Pancreas (tissue), 10 donors: ENCODE data around the gene RBPJ. TPM values are rescaled to one million over a fixed set of nuclear protein-coding genes. Genes with fewer than 3 reads are reported as not detected.
A peak's percentile ranks its signal among the peaks of the same experiment; 100 is the strongest.

Experiments used
- ATAC-seq, 4 donors: fragments of 200-7000 bp; cut with Tn5 transposase; one replicate each; pipeline versions ENCODE4 v1.8.0 to v1.9.1; 2020; ENCODE audit warnings: mild to moderate bottlenecking in 4 of 4, moderate library complexity in 4 of 4
- DNase-seq, 6 donors: peaks; one replicate each; pipeline ENCODE4 v3.0.0-alpha.2; 2020
- FAIRE-seq: peaks from 2 replicates; lab custom pipeline; 2012; peaks lifted over from hg19 to GRCh38; lab: Jason Lieb, UNC
- H3K27ac ChIP-seq, 4 donors: fragments of 200-600 bp; sonication (generic); 1 replicate in 3 of 4; 2 replicates in 1 of 4; pipeline versions ENCODE4 v1.5.0 to v1.8.0; 2020
- H3K27me3 ChIP-seq, 4 donors: fragments of 200-600 bp; one replicate each; pipeline ENCODE4 v1.8.0; 2021
- H3K36me3 ChIP-seq, 3 donors: fragments of 200-600 bp; sonication (generic) in 1 of 3; one replicate each; pipeline versions ENCODE4 v1.5.0 to v1.8.0; 2020 to 2021
- H3K4me1 ChIP-seq, 3 donors: fragments of 200-600 bp; one replicate each; pipeline ENCODE4 v1.8.0; 2021
- H3K4me3 ChIP-seq, 4 donors: fragments of 200-600 bp; sonication (generic) in 2 of 4; one replicate each; pipeline versions ENCODE4 v1.5.0 to v1.8.0; 2020 to 2021
- H3K9me3 ChIP-seq, 4 donors: fragments of 200-600 bp; one replicate each; pipeline ENCODE4 v1.8.0; 2021
- WGBS, 2 donors: extraction: QIAGEN DNeasy Blood & Tissue Kit; methylation state at CpG; one replicate each; pipeline ENCODE4 v1.1.7; 2013; 5-methylcytosine and 5-hydroxymethylcytosine counted together
- intact Hi-C, 3 donors: fragments of 100-400 bp; cut with DNase I; formaldehyde crosslinking; loops; one replicate each; pipeline versions ENCODE4 v1.11.1 to v1.14.2; 2022
- polyA plus RNA-seq, 2 donors: library from polyadenylated mRNA; stranded (reverse); fragments of 200-250 nt; gene quantifications; one replicate each; pipeline ENCODE4 v1.2.3, GENCODE V29; 2013
- total RNA-seq, 6 donors: library from RNA; stranded (reverse); fragmentation: NEBNext Ultra II Directional in 4 of 6; extraction: Animal tissue kit (Norgen Biotek cat#: 25700) in 4 of 6; gene quantifications; one replicate each; pipeline versions ENCODE4 v1.2.1 to v1.2.4, GENCODE V29; 2021 to 2023
- TF ChIP-seq, protein P1 (sequence below), 4 donors: fragments of 200-600 bp; sonication (generic) in 3 of 4; IDR thresholded peaks; one replicate each; pipeline versions ENCODE4 v1.5.0 to v1.8.0; 2021; ENCODE audit warnings: antibody characterized with exemption in 4 of 4
- donor health status: healthy with polysubstance abuse.
- donor health status: DM: no; HTN: no; CAD: no; lungs with moderate emphysema.
- donor health status: DM: no; HTN: no; CAD: no.
- donor health status: control.
- donor health status: control.
- donor health status: Bipolar disorder and iron deficiency.
- donor health status: DM: yes; HTN: yes; CAD: no.
- donor health status: DM: no; HTN: no; CAD: no.
- donor health status: DM: no; HTN: no; CAD: no.
- donor health status: DM: yes; HTN: yes; CAD: no.

The RBPJ gene
- total and polyA plus RNA-seq, 8 donors, result 17.6 to 50.2 (median 24.0) TPM

GRCh38 chr4:26462874-26463273 is 142.1 kb downstream of the RBPJ start:
- TF ChIP-seq, protein P1, sequence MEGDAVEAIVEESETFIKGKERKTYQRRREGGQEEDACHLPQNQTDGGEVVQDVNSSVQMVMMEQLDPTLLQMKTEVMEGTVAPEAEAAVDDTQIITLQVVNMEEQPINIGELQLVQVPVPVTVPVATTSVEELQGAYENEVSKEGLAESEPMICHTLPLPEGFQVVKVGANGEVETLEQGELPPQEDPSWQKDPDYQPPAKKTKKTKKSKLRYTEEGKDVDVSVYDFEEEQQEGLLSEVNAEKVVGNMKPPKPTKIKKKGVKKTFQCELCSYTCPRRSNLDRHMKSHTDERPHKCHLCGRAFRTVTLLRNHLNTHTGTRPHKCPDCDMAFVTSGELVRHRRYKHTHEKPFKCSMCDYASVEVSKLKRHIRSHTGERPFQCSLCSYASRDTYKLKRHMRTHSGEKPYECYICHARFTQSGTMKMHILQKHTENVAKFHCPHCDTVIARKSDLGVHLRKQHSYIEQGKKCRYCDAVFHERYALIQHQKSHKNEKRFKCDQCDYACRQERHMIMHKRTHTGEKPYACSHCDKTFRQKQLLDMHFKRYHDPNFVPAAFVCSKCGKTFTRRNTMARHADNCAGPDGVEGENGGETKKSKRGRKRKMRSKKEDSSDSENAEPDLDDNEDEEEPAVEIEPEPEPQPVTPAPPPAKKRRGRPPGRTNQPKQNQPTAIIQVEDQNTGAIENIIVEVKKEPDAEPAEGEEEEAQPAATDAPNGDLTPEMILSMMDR (IDR thresholded peaks at IDR 0.05), result no peak
- peak in 1 of 6 donors; percentile 33 for DNase-seq
- intact Hi-C loops, result no loop called here
- no peak for FAIRE-seq
- peaks cover 0 to 8% (median 0%) of the 10 kb centered on the region in 3 donors for H3K4me1 ChIP-seq
- H3K27ac ChIP-seq, result no peak overlapping the region
- no peaks in the 10 kb centered on the region for H3K9me3 ChIP-seq
- no peaks in the 10 kb centered on the region for H3K27me3 ChIP-seq
- H3K4me3 ChIP-seq, result no peak overlapping the region
- 29 to 51% methylated on average over 2 of the region's 2 CpGs for WGBS, 2 donors
- no peaks in the 10 kb centered on the region for H3K36me3 ChIP-seq
- peak in 2 of 4 donors; percentile 13 to 50 for ATAC-seq

DNA sequence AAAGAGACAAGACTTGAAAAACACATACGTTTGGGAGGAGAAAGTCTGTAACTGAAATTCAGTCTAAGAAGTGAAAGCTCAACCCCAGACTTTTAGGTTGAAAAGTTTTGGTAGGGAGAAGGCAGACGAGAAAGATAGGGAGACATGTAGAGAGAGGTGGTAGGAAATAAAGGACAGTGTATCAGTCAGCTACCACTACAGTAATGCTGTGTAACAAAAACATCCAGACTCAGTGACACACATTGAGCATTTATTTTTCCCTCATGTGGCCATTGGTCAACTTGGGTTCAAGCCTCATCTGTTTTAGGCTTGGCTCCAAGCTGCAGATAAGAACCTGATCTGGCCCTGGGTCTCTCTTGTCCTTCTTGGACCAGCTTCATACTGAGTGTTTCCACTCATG is 142.6 kb downstream of the RBPJ start:
- DNase-seq (no peak), ATAC-seq (no peak), FAIRE-seq (no peak)
- 88 to 95% methylated on average over 2 of the region's 2 CpGs for WGBS, 2 donors
- Histone ChIP-seq H3K27ac (no peak overlapping the region), H3K4me3 (no peak overlapping the region), H3K4me1 (peaks cover 0 to 8% (median 0%) of the 10 kb centered on the region in 3 donors), H3K9me3 (no peaks in the 10 kb centered on the region), H3K27me3 (no peaks in the 10 kb centered on the region), H3K36me3 (no peaks in the 10 kb centered on the region)
- TF ChIP-seq, protein P1 (IDR thresholded peaks at IDR 0.05), result no peak
- intact Hi-C loops, result no loop called here

DNA sequence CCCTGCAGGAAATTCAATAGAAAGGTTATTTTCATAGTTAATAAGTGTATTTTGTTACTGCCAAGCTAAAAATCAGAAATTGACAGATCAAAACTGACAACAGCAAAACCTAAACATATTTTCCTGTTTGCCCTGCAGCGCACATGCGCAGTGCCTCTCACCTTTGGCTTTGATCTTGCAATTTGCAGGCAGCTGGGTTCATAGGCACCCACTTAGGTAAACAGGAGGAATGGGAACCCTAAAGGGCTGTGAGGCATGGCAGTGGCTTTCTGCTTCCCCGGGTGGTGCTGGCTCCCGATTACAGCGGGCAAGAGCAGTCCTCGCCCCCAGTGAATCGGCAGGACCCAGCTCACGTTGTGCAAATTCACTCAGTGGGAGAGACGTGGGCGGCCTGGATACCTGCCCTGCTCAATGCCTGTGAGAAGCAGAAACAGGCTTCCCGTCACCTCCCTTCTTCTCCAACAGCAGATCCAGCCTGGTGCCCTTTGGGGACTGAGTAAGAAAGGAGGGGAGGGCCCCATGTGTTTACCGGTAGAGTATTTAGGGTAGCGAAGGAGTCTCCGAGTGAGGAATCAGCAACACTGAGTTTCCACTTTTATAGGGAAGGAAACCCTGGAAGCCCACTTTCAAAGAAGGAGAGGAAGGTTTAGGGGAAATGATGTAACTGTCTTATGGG is 143.7 kb downstream of the RBPJ start:
- no peaks in the 10 kb centered on the region for H3K36me3 ChIP-seq
- no peaks in the 10 kb centered on the region for H3K27me3 ChIP-seq
- 92 to 95% methylated on average over 14 of the region's 14 CpGs for WGBS, 2 donors
- intact Hi-C loops, result no loop called here
- no peak overlapping the region for H3K4me3 ChIP-seq
- FAIRE-seq, result no peak
- TF ChIP-seq, protein P1 (IDR thresholded peaks at IDR 0.05), result no peak
- DNase-seq, result no peak
- no peak for ATAC-seq
- H3K27ac ChIP-seq, result no peak overlapping the region
- no peaks in the 10 kb centered on the region for H3K9me3 ChIP-seq
- H3K4me1 ChIP-seq, result peaks cover 0 to 1% (median 0%) of the 10 kb centered on the region in 3 donors

- no peak for DNase-seq
- Histone ChIP-seq H3K4me1 (no peaks in the 10 kb centered on the region), H3K27me3 (no peaks in the 10 kb centered on the region), H3K27ac (no peak overlapping the region), H3K4me3 (no peak overlapping the region), H3K9me3 (no peaks in the 10 kb centered on the region), H3K36me3 (no peaks in the 10 kb centered on the region)
- FAIRE-seq, result no peak
- 89 to 95% methylated on average over 10 of the region's 10 CpGs for WGBS, 2 donors
- intact Hi-C loops, result no loop called here
- ATAC-seq, result no peak
- TF ChIP-seq, protein P1 (IDR thresholded peaks at IDR 0.05), result no peak
These were observed 145.9 kb downstream of the RBPJ start for GRCh38 chr4:26466578-26467270.

DNA sequence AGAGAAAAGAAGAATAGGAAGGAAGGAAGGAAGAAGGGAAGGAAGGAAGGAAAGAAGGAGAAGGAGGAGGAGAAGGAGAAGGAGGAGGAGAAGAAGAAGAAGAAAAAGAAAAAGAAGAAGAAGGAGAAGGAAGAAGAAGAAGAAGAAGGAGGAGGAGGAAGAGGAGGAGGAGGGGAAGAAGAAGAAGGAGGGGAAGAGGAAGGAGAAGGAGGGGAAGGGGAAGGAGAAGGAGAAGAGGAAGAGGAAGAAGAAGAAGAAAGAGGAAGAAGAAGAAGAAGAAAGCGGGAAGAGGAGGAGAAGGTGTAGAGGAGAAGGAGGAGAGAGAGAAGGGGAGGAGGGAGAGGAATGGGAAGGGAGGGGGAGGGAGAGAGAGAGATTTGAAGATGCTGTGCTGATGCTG is 146.9 kb downstream of the RBPJ start:
- Histone ChIP-seq H3K4me3 (no peak overlapping the region), H3K9me3 (no peaks in the 10 kb centered on the region), H3K27ac (no peak overlapping the region), H3K4me1 (no peaks in the 10 kb centered on the region), H3K36me3 (no peaks in the 10 kb centered on the region), H3K27me3 (no peaks in the 10 kb centered on the region)
- TF ChIP-seq, protein P1 (IDR thresholded peaks at IDR 0.05), result no peak
- FAIRE-seq, result no peak
- intact Hi-C loops, result no loop called here
- 81 to 97% methylated on average over 1 of the region's 1 CpG for WGBS, 2 donors
- no peak for DNase-seq
- no peak for ATAC-seq
